GM19395 (cell line): Measurements from ENCODE around the gene TTLL7.
"Not testable (repeated sequence)": the region's sequence is repeated elsewhere in the genome, so short reads cannot be mapped to it uniquely, and the experiment has no call there.

Experiments used
- ATAC-seq: cut with Tn5 transposase; IDR thresholded peaks from one replicate; pipeline ENCODE4 v1.9.1; 2021; ENCODE audit warnings: mild to moderate bottlenecking, moderate library complexity; ENCODE audit not compliant: unreplicated experiment

Gene TTLL7

DNA sequence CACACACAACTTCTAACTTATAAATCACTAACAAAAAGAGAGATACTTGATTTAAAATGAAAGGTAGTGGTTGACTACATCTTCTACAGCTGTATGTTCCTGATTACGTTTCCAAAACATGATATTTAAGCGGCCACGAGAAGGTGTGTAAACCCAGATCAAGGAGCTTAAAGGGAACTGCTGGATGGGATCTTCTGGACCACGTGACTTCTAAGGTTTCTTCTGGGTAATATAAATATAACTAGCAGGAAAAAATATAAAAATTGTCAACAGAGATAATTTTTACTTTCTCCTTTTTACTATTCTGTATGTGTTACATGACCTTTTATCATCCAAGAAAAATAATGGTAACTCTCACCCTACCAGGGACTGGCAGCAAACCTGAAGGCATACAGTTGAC, 66.2 kb downstream of the TTLL7 start:
- ATAC-seq, result no peak

DNA sequence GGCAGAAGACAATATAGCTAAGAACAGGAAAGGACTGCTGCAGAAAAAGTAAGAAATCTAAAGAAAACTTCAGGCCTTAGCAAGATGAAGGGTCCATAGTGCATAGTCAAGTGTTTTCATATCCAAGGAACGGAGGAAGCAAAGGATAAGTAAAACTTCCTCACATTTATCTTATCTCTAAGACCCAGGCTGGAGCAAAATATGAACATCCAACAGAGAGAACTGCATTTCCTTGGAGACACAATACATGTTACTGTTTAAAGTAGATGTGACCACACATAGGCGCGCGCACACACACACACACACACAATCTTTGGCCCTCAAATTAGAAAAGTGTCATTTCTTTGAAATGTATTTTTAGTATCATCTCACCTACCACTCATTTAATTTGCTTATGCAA, 66.7 kb downstream of the TTLL7 start:
- ATAC-seq, result no peak

DNA sequence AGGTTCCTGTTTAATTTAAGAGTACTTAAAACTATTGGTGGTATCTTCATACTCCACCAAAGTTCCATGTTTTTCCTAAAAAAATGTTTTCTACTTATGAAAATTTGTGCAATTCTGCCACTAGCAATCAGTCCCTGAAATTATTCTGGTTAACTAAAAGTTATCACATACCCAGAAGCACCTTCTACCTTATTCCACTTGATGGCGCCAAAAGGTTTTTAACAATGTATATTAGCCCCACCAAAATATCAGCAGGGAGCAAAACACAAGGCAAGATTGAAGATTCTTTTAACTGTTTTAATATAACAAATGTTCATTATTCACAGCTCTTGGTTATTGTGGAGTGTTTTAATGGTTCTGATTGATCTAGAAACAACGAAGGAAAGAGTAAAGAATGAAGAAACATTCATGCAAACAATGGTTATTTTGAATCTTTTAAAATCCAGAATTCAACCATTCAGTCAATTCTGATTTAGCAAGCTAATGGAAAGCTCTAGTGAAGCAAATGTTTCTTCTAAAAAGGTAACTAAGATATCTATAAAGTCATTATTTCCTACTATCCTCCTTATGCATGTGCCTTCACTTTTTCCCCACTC, 67.2 kb downstream of the TTLL7 start:
- ATAC-seq, result peak; percentile 80

DNA sequence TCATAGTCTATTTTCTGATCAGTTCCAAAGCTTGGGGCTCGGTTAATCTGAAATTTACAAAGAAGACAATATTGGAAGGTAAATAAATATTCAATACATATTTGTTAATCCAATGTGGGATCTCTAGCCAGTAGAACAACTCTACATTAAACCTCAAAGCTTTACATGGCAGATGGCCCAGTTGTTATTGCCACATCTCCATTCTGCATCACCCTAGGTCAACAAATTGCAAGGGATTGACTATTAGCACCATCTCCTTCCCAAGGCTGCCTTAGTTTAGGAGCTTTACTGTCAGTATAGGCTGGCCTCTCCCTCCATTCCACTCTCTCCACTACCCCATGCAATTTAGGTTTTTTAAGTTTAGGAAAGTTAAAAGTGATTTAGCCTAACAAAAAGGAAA, 69.7 kb downstream of the TTLL7 start:
- ATAC-seq, result no peak

DNA sequence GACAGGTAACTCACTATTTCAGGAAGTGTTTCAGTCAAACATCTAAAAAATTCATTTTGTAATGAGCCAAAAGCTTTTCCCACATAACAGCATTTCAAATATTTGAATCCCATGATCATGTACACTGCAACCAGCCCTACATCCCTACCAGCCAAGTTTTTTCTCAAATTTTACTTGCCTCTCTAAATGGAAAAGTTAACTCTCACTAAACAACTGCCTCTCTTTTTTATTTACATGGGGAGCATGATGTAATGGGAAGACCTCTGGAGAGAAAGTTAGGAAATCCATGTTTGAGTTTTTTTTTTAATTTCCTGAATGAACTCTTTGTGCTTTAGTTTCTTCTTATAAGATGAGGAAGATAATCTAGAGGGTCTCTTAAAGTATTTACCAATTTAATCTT, 70.5 kb downstream of the TTLL7 start:
- ATAC-seq, result no peak

DNA sequence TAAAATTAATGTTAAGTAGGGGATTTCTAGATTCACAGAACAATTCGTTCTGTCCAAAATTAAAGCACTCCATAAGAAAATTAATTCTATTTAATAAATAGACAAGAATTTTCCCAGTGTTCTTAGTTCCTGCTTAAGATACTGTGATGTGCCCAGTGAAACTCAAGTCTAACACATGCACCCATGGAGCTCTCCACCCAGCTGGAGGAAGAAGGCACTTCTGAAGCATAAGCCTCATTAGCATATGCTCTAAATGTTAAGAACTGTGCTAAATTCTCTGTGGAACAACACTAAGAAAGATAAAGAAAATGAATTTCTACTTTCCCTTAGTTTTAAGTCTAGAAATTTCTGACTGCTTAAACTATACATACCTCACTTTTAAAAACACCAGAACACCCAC, 71.2 kb downstream of the TTLL7 start:
- no peak for ATAC-seq

DNA sequence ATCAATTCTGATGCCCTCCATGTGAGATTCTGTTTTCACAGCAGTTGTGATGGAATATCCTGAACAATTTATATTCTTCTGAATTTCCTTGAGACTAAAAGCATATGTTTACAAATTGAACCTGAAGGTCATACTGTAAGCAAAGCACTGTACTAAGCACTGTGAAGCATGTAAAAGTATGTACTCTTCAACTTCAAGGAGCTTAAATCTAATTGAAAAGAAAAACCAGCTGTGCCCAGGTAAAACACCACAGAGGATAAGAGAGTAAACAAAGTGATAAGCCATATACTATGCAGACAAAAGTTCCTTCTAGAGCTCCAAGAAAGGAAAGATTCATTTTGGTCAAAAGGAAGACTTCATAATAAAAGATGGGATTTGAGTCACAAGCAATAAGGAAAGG, 71.9 kb downstream of the TTLL7 start:
- no peak for ATAC-seq

DNA sequence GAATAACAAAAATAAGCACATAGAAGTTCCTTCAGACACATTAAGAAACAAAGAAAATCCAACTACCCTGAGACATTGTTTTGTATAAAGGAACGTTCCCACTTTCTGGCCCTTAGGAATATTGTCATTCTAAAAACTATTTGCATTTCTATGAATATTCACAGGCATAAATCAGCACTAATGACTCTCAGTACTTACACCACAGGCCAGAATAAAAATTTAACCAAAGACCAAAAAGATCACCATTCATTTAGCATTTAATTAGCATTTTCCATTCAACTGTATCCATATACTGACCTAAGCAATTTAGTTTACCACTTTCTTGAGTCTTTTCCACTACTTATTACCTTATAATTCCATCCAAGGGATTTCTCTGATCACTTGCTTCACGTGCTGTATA, 75.4 kb downstream of the TTLL7 start:
- no peak for ATAC-seq

DNA sequence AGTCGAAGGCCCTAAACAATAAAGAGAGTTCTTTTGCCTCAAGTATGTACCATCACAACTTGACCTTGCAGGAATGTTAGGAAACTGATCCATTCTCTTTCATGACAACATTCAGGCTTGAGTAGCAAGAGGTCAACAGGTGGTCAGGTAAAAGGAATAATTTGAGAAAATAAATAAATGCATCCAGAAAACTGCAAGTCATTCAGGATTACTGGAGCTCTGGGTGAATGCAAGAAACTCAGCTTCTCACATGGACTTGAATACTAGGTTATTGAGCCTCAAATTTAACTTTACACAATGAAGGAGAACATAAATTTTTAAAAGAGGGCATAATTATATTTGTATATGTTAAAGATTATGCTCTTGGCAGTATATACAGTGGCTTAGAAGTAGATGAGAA, 76.5 kb downstream of the TTLL7 start:
- no peak for ATAC-seq

DNA sequence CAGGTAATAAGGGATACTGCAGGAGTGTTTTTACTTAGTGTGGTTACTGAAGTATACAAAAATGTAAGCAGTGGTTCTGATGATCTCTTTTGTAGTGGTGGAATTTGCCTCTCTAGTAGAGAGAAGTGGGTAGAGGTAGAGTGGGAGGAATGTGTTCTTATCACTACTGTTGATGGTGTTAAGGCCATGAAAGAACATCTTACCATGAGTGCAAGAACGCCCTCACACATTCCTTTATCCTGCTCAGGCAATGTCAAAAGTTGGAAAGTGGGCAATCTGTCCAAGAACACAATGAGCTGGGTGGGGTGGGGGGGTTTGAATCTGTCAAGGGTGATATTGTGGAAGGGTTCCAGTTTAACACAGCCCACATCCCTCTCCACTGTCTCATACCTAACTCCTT, 78.6 kb downstream of the TTLL7 start:
- no peak for ATAC-seq

DNA sequence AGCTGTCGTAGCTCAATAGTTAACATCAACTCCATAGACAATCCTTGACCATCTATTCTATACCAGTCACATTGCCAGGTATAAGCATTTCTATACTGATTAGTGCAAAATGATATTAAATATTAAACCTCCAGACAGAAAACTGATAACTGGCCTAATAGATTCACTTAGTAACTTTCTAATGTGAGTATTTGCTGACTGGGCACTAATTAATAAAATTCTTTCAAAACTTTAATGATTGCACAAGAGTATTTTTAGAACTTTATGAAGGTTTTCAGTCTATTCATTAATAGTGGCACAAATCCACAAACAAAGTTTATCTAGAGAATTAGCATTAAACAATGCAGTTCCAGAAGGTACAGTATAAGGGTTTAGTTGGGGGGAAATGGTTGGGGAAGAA, 79.1 kb downstream of the TTLL7 start:
- no peak for ATAC-seq

DNA sequence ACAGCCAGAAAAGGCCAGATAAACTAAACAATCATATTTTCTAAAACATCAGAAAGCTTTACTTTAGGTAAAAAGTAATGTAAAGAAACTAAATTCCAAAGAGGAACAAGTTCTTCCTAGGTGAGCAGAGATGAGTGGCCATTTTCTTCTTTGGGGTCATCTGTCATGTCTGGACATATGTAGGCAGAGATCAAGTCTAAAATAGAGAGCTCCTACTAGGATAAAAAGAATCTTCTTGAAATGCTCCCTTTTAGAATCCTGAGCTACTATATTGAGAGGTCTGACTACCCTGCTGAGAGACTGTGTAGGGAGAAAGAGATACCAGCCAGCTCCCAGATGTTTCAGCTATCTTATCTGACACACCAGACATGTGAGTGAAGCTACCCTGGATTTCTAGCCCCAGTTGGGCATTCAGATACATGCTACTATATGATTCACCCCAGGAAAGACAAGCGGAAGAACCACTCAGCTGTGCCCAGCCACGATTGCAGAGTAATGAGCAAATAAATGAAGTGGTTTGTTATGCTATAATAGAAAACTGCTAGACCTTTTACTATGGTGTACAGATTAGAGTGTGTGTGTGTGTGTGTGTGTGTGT, 80.1 kb downstream of the TTLL7 start:
- ATAC-seq, result no peak

DNA sequence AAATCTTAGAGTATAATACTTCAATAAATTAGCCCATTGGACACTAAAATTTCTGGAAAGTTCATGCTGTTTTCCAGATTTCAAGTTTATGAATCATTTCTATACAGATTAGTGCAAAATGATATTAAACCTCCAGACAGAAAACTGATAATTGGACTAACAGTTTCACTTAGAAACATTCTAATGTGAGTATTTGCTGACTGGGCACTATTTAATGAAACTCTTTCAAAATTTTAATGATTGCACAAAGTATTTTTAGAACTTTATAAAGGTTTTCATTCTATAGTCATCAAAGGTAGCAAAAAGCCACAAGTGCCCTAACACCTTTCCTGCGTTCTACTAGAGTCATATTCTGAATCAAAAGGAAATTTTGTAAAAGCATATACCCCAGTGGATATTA, 81.0 kb downstream of the TTLL7 start:
- no peak for ATAC-seq

DNA sequence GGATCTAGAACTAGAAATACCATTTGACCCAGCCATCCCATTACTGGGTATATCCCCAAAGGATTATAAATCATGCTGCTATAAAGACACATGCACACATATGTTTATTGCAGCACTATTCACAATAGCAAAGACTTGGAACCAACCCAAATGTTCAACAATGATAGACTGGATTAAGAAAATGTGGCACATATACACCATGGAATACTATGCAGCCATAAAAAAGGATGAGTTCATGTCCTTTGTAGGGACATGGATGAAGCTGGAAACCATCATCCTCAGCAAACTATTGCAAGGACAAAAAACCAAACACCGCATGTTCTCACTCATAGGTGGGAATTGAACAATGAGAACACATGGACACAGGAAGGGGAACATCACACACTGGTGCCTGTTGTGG, 82.8 kb downstream of the TTLL7 start:
- ATAC-seq, result not testable (repeated sequence)

DNA sequence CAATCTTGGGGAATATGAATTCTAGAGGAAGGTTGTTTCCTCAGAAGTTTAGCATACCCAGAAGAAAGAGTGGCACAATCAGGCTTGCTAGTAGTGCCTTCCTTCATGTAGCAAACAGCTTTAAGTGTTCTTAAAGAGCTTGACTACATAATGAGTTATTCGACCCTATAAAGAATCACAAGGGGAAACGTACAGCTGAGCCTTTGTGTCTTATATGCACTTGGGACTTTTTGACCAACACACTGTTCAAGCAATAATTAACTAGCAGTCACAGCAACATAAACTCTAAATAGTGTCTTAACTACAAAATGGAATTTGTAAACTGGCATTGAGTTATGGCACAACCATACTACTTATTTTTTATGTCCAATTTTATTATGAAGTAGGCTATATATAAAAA, 86.1 kb downstream of the TTLL7 start:
- ATAC-seq, result no peak

DNA sequence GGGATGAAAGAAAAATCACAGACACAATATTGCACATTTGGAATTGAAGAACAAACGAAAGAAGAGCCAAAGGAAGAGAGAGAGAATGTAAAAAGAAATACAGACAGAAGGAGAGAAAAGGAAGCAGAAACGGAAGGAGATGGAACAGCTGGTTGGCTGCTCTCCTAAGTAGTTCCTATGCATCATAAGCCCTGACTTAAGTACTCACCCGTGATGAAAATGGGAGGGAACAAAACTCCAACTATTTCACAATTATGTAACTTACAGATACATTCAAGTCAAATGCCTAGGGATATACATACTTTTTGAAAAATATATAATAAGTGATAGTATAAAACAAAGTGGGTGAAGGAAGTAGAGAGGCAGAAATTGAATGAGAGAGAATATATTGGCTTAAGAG, 88.5 kb downstream of the TTLL7 start:
- ATAC-seq, result no peak

DNA sequence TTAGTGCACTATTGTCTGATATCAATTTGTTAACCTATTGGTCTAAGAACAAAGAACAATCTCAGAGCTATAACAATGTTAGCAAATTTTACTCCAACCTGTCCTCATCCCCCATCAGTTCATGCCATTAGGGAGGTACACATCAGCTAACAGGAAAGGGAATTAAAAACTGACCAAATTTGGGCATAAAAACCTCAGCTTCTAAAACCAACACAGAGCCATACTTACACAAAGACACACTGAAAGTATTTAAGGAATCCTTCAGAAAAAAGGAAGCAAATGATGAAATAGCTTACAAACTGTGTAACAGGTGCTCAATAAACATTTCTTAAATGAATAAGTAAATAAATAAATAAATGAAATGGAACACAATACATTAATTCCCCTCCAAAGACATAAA, 89.2 kb downstream of the TTLL7 start:
- no peak for ATAC-seq

DNA sequence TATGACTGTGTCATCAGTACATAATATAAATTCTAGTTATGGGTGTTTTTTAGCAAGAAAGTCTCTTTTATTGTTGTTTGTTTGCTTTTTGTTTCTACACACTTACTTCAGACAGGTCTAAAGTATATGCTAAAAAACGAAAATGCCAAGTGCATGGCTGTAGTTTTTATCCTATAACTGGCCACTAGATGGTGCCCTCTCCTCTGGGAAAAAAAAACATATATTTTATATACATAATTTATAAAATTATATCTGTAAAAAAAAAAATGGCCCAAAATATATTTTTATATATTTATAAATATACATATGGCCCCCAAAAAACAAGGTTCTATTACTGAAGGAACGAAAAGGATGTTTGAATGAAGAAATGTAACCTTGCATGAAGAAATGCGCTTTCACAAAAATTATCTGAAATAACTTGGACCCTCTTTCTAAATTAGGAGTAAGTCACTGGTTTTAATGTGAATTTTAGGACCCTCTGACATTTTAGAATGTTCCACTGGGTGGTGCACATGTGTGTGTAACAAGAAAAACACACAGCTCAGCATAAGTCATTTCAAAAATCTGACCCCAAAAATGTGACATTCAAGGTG, 93.5 kb downstream of the TTLL7 start:
- ATAC-seq, result no peak

DNA sequence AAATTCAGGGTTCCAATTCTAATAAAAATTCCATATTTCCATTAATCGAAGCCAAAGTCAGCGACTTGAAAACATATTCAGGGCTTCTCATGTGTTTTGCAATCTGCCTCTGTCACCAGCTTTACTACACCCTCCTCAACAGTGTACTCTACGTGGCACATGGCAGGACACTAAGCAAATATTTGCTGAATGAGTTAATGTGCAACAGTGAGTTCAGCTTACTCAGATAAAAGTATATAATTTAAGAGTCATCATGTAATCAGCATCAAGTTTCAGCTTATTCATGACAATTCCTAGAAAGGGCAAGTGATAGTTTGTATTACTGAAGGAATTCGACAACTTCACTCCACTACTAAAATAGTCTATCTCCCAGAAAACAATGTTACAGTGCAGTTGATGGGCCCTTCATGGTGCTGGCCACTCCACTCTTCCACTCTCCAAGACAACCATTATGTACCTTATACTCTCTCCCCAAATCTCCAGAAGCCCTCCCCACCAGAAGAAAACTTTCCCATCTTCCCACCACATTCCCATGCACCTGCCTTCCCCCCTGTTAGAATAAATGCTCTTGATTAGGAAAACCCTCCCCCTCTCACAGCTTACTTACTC, 97.3 kb downstream of the TTLL7 start:
- ATAC-seq, result no peak

DNA sequence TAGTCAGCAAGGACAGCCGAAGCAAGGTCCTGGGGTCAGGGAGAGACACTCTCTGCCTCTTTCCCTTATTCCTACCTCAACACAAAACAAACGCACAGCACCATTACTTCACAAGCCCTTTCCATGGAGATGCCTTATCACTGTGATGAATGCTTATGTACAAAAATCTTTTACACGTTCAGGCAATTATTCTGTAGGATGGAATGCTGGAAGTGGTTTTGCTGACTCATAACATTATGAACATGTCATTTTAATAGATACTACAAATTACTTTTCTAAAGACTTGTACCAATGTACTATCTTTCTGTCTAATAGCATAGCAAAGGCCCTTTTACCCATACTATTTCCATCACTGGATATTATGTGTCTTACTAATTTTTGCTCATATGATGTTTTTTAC, 98.4 kb downstream of the TTLL7 start:
- ATAC-seq, result no peak

DNA sequence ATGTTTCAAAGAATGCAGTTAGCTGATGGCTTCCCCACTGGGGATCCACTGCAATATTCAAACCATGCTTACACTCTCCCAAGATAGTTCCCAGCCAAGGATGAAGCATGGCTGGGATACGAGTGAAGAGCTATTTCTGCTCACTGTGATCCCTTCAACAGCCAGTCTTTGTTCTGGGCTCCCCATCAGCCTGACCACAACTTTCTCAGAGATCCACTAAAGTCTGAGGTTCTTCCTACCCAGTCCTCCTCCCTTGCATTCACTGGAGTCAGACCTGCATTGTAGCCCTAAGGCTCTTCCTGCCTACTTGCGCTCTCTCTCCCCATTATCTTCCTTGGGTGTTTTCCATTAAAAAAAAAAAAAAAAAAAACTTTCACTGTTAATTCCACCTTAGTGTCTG, 101.4 kb downstream of the TTLL7 start:
- ATAC-seq, result no peak

DNA sequence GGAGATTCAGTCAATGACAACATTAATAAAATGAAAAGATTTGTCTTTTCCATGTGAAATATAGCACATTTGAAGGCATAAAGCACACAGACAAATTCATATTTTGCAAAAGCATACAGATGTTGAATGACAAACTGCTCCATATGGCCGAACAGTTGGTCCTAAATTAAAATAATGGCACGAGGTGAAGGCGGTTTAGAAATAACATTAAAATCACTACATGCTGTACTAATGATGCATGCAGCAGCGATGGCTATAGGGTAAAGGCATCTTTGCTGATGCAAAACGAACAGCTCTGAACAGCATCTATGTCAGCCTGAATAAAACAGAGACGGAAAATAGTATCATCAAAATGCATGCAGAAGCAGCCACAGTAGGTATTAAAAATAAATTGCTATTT, 102.6 kb downstream of the TTLL7 start:
- no peak for ATAC-seq

DNA sequence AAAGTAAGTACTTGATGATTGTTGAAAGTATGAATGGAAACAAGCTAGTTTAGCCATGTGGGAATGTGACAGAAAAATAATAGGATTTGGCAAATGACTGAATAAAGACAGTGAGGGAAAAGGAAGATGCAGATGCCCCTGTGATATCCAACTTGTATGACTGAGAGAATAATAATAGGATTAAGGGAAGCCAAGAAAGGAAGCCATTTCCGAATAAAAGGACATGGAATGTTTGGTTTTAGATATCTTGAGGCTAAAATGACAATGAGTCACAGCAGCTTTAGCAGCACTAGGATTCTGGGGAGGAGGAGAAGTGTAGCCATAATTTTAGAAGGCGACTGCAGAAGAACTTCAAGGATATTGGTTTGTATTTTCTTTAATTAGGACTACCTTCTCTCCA, 109.2 kb downstream of the TTLL7 start:
- no peak for ATAC-seq
